GM12872 (cell line): ENCODE data around the gene GRHL3.

Experiments used
- CTCF ChIP-seq: IDR thresholded peaks from 3 replicates; pipeline ENCODE4 v1.5.1; 2011; ENCODE audit warnings: low read depth, mild to moderate bottlenecking, low read length, moderate library complexity; ENCODE audit not compliant: insufficient read depth

Gene GRHL3

GRCh38 chr1:24289937-24290595 lies 29.1 kb upstream of the GRHL3 start:
- TF ChIP-seq CTCF = no peak

GRCh38 chr1:24290933-24291487 lies 28.1 kb upstream of the GRHL3 start:
- TF ChIP-seq CTCF = no peak

- no peak for TF ChIP-seq CTCF
Measured at GRCh38 chr1:24292103-24292502, 27.1 kb upstream of the GRHL3 start.

- no peak for TF ChIP-seq CTCF
Measured at GRCh38 chr1:24292887-24293286, 26.3 kb upstream of the GRHL3 start.

- TF ChIP-seq CTCF = no peak
Measured at GRCh38 chr1:24293392-24294227, 25.5 kb upstream of the GRHL3 start.

- TF ChIP-seq CTCF = no peak
Measured at GRCh38 chr1:24294228-24294672, 24.9 kb upstream of the GRHL3 start.

GRCh38 chr1:24294716-24295371 lies 24.3 kb upstream of the GRHL3 start:
- TF ChIP-seq CTCF = no peak
